Measurements from ENCODE around the gene PLS1. TPM values are rescaled to one million over a fixed set of nuclear protein-coding genes. Genes with fewer than 3 reads are reported as not detected.

The PLS1 gene
- total RNA-seq, 1 donor from 2014 or later, result 22.5 TPM

GRCh38 chr3:142624341-142625152 is 28.4 kb downstream of the PLS1 start:
- Histone ChIP-seq H4K20me1 (ENCODE audit: low read depth) (no peaks in the 10 kb centered on the region), H3F3A (ENCODE audit: low read depth) (no peaks in the 10 kb centered on the region), H3K36me3 (no peaks in the 10 kb centered on the region), H3K27ac (no peak overlapping the region), H3K9ac (no peak overlapping the region), H3K4me1 (peaks cover 13% of the 10 kb centered on the region), H3K79me2 (ENCODE audit: low read depth) (no peaks in the 10 kb centered on the region), H2AFZ (replicated peaks) (no peak overlapping the region), H3K4me2 (peak overlapping the region; percentile 17), H3K9me3 (ENCODE audit: low read depth) (no peaks in the 10 kb centered on the region), H3K4me3 (no peak overlapping the region), H3K27me3 (no peaks in the 10 kb centered on the region)
- no peaks in the 10 kb centered on the region for H3K4me1 Mint-ChIP-seq
- H3K9me3 Mint-ChIP-seq, result no peaks in the 10 kb centered on the region
- H3K27me3 Mint-ChIP-seq (ENCODE audit: insufficient read depth, low read depth), result peaks cover 3% of the 10 kb centered on the region
- H3K36me3 Mint-ChIP-seq, result no peaks in the 10 kb centered on the region
- DNase-seq (ENCODE audit: low spot score), result no peak
- H3K4me3 Mint-ChIP-seq, result no peak overlapping the region
- H3K27ac Mint-ChIP-seq, result no peak overlapping the region
- no peak for TF ChIP-seq EZH2phosphoT487 (IDR thresholded peaks at IDR 0.05)
- no peak for TF ChIP-seq CTCF (IDR thresholded peaks at IDR 0.05)
- no peak for TF ChIP-seq EZH2 (IDR thresholded peaks at IDR 0.05)

GRCh38 chr3:142625153-142625440 is 28.9 kb downstream of the PLS1 start:
- DNase-seq (ENCODE audit: low spot score), result no peak
- Histone ChIP-seq H2AFZ (replicated peaks) (no peak overlapping the region), H3K4me1 (peaks cover 13% of the 10 kb centered on the region), H3K4me3 (no peak overlapping the region), H3K36me3 (no peaks in the 10 kb centered on the region), H3K27ac (no peak overlapping the region), H4K20me1 (ENCODE audit: low read depth) (no peaks in the 10 kb centered on the region), H3K27me3 (no peaks in the 10 kb centered on the region), H3K9me3 (ENCODE audit: low read depth) (no peaks in the 10 kb centered on the region), H3K9ac (no peak overlapping the region), H3F3A (ENCODE audit: low read depth) (no peaks in the 10 kb centered on the region), H3K79me2 (ENCODE audit: low read depth) (no peaks in the 10 kb centered on the region), H3K4me2 (no peak overlapping the region)
- H3K4me1 Mint-ChIP-seq, result peaks cover 2% of the 10 kb centered on the region
- no peaks in the 10 kb centered on the region for H3K9me3 Mint-ChIP-seq
- H3K4me3 Mint-ChIP-seq, result no peak overlapping the region
- peaks cover 3% of the 10 kb centered on the region for H3K27me3 Mint-ChIP-seq (ENCODE audit: insufficient read depth, low read depth)
- H3K36me3 Mint-ChIP-seq, result no peaks in the 10 kb centered on the region
- no peak for TF ChIP-seq EZH2 (IDR thresholded peaks at IDR 0.05)
- TF ChIP-seq CTCF (IDR thresholded peaks at IDR 0.05), result no peak
- TF ChIP-seq EZH2phosphoT487 (IDR thresholded peaks at IDR 0.05), result no peak
- no peak overlapping the region for H3K27ac Mint-ChIP-seq

GRCh38 chr3:142626971-142627370 is 30.8 kb downstream of the PLS1 start:
- Histone ChIP-seq H3K79me2 (ENCODE audit: low read depth) (no peaks in the 10 kb centered on the region), H3K36me3 (no peaks in the 10 kb centered on the region), H2AFZ (replicated peaks) (no peak overlapping the region), H3K27me3 (no peaks in the 10 kb centered on the region), H3K9ac (no peak overlapping the region), H3F3A (ENCODE audit: low read depth) (no peaks in the 10 kb centered on the region), H3K4me2 (no peak overlapping the region), H3K27ac (no peak overlapping the region), H3K4me1 (peaks cover 13% of the 10 kb centered on the region), H4K20me1 (ENCODE audit: low read depth) (no peaks in the 10 kb centered on the region), H3K4me3 (no peak overlapping the region), H3K9me3 (ENCODE audit: low read depth) (no peaks in the 10 kb centered on the region)
- Mint-ChIP-seq H3K27ac (no peak overlapping the region), H3K36me3 (no peaks in the 10 kb centered on the region), H3K9me3 (no peaks in the 10 kb centered on the region), H3K27me3 (ENCODE audit: insufficient read depth, low read depth) (peaks cover 3% of the 10 kb centered on the region), H3K4me1 (peaks cover 2% of the 10 kb centered on the region), H3K4me3 (no peak overlapping the region)
- TF ChIP-seq CTCF (IDR thresholded peaks at IDR 0.05), result no peak
- DNase-seq (ENCODE audit: low spot score), result no peak

Data from neural progenitor cell (in vitro differentiated cells).